GM12872 (cell line): ENCODE data around the gene TECR.

Experiments
- TF ChIP-seq, protein P1 (sequence below): IDR thresholded peaks from 3 replicates; pipeline ENCODE4 v1.5.1; 2011; ENCODE audit warnings: low read depth, mild to moderate bottlenecking, low read length, moderate library complexity; ENCODE audit not compliant: insufficient read depth

The TECR gene

DNA sequence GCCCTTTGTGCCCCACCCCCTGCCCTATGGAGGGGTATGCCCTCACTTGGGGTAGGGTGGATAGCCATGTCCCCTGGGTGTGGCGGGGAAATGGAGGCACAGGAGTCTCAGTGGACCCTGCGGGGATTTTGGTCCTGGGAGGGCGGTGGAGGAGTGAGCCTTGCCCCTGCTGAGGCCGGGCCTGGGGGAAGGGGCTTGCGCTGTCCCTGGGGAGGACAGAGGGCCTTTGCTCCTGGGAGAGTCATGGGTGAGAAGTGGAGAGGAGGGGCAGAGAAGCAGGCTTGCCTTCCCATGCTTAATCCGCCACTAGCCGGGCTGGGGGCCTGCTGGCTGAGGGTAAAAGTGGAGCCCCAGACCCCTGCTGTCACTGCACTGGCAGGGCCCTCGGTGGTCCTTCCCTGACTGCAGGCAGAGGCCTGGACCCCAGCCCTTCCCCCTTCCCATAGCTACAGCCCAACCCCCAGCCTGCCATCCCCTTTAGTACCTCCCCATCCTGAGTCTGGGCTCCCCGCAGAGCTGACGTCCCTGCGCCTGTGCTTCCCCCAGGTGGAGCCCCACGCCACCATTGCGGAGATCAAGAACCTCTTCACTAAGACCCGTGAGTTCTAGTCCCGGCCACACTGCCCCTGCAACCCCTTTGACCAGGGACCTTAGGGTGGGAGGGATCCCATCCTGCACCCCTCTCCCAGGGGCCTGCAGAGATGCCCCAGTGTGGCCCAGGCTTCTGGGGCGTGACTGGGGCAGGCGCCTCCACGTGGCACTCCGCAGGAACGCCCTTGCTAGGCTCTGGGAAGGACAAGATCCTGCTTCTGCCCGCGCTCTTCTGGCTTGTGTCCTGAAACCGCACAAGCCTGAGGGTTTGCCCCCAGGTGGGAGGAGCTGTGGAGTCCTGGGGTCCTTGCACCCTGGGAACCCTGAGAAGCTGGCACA, 33.5 kb downstream of the TECR start:
- TF ChIP-seq, protein P1, sequence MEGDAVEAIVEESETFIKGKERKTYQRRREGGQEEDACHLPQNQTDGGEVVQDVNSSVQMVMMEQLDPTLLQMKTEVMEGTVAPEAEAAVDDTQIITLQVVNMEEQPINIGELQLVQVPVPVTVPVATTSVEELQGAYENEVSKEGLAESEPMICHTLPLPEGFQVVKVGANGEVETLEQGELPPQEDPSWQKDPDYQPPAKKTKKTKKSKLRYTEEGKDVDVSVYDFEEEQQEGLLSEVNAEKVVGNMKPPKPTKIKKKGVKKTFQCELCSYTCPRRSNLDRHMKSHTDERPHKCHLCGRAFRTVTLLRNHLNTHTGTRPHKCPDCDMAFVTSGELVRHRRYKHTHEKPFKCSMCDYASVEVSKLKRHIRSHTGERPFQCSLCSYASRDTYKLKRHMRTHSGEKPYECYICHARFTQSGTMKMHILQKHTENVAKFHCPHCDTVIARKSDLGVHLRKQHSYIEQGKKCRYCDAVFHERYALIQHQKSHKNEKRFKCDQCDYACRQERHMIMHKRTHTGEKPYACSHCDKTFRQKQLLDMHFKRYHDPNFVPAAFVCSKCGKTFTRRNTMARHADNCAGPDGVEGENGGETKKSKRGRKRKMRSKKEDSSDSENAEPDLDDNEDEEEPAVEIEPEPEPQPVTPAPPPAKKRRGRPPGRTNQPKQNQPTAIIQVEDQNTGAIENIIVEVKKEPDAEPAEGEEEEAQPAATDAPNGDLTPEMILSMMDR: no peak

DNA sequence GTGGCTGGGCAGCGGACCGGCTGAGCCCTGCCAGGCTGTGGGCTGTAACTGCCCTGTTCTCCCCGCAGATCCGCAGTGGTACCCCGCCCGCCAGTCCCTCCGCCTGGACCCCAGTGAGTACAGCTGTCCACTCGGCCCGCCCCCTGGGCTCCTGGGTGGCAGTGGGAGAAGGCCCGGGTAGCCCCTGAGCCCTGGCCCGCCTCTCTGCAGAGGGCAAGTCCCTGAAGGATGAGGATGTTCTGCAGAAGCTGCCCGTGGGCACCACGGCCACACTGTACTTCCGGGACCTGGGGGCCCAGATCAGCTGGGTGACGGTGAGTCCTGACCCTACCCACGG, 34.2 kb downstream of the TECR start:
- TF ChIP-seq, protein P1: no peak

DNA sequence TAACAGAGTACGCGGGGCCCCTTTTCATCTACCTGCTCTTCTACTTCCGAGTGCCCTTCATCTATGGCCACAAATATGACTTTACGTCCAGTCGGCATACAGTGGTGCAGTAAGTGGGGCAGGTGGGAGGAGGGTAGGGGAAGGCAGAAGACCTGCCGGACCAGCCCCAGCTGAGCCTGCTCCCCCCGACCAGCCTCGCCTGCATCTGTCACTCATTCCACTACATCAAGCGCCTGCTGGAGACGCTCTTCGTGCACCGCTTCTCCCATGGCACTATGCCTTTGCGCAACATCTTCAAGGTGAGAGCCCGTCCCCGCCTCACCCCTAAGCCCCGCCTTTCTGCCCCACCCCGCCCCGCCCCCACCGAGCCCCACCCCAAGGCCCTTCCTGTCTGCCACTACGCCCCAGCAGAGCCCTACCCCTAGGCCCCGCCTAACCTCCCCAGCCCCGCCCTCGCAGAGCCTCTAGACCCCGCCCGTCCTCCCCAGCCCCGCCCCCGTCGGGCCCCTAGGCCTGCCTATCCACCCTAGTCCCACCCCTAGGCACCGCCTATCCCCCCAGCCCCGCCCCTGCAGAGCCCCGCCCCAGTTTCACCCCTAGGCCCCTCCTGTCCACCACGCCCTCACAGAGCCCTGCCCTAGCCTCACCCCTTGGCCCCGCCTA, 34.7 kb downstream of the TECR start:
- TF ChIP-seq, protein P1: no peak

DNA sequence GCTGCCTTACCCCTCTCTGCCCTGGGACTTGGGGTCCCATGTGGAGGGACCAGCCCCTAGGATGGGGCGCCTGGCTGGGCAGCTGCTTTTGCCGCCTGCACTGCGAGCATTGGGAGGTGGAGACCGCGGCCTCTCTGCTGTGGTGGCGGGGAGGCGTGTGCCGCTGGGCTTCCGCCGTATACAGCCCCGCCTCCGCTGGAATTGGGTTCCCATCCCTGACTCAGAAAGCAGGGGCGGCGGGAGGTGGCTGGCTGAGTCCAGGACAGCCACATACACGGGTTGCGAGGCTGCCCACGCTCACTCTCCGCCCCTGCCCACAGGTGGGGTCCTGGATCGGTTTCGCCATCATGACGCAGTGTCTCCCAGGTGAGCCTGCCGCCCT, 35.9 kb downstream of the TECR start:
- TF ChIP-seq, protein P1: no peak

DNA sequence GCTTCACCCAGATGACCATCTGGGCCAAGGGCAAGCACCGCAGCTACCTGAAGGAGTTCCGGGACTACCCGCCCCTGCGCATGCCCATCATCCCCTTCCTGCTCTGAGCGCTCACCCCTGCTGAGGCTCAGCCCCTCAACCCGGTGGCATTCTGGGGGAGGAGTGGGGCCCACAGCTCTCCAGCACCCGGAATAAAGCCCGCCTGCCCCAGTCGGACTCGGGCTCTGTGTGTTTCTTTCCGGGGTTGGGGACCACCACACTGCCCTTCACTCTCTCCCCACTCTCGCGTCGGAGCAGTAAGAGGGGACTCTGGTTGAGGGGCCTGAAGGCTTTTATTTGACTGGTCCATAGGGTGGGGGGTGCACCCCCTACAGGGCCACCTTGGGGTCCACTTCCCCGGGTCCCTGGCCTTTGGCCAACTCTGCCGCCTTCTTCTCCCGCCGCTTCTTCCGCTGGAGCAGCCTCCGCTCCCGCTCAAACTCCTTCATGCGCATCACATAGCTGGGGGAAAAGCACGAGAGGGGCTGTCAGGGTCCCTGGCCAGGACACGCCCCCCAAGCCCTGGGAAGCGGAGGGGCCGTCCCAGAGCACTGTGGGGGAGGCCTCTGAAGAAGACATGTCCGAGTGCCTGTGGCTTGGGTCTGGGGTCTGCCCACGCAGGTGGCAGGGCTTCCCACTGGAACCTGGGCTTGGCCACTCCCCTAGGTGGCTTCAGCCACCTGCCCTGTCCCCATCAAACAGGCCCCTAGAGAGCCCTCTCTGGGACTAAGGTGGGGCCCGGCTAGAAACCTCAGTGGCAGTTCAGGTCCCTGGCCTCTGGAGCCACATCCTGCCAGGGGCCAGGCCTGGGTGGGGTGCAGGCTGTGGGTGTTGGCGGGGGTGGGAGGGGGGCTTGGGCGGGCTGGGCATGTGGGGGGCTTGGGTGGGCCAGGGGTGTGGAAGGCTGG, 36.6 kb downstream of the TECR start:
- TF ChIP-seq, protein P1: no peak

DNA sequence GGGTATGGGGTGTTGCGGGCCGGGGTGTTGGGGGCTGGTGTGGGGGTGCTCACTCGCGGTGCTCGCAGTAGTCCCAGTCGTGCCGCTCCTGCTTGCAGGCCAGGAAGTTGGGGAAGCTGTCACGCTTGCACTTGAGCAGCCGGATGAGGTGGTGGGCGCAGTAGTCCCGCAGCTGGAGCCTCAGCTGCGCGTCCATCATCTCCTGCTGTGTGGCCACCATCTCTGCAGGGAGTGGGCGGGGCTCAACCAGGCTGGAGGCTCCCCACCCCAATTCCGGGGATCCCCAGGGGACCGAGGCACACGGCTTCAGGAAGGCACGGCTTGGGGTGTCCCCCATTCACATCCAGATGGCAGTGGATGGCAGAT, 37.3 kb downstream of the TECR start:
- TF ChIP-seq, protein P1: no peak

DNA sequence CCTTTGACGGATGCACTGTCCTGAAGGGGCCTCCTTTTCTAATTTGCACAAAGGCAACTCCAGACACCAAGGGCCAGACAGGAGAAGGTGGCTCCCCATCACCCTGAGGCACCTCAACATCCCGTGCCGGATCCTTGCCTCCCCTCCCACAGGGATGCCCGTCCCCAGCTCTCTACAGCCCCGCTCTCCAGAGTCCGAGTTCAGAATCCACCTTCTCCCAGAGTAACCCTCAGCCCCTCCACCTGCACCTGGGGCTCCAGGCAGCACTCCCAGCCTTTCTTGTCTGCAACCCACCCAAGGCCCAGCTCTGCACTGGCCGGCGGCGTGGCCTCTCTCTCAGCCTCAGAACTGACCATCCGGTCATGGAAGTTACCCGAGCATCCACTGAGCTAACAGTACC, 37.7 kb downstream of the TECR start:
- TF ChIP-seq, protein P1: no peak
